Anterior cingulate cortex (tissue), 58 donors: Measurements from ENCODE around the gene WNT11.

Experiments
- DNase-seq, 58 donors: peaks; one replicate each; lab custom pipeline; 2025; lab: John Stamatoyannopoulos, UW

The WNT11 gene

GRCh38 chr11:76239483-76240160 lies 33.3 kb upstream of the WNT11 start:
- no peak for DNase-seq

- DNase-seq = no peak
Measured at GRCh38 chr11:76238551-76238950, 32.2 kb upstream of the WNT11 start.

GRCh38 chr11:76237914-76238313 lies 31.6 kb upstream of the WNT11 start:
- no peak for DNase-seq

GRCh38 chr11:76237000-76237649 lies 30.8 kb upstream of the WNT11 start:
- no peak for DNase-seq

GRCh38 chr11:76236092-76236999 lies 30.0 kb upstream of the WNT11 start:
- DNase-seq = peak in 35 of 58 donors; percentile 48 to 92 (median 75)

- DNase-seq = peak; percentile 62 to 96 (median 90)
Measured at GRCh38 chr11:76235233-76236091, 29.2 kb upstream of the WNT11 start.

GRCh38 chr11:76234416-76235232 lies 28.3 kb upstream of the WNT11 start:
- DNase-seq = peak in 52 of 58 donors; percentile 25 to 82 (median 60)

- peak in 2 of 58 donors; percentile 8 to 23 for DNase-seq
Measured at GRCh38 chr11:76234021-76234415, 27.7 kb upstream of the WNT11 start.

GRCh38 chr11:76233196-76233921 lies 27.1 kb upstream of the WNT11 start:
- no peak for DNase-seq

GRCh38 chr11:76232026-76232665 lies 25.8 kb upstream of the WNT11 start:
- no peak for DNase-seq

- DNase-seq = no peak
Measured at GRCh38 chr11:76231121-76231738, 24.9 kb upstream of the WNT11 start.

GRCh38 chr11:76230392-76230791 lies 24.1 kb upstream of the WNT11 start:
- no peak for DNase-seq

GRCh38 chr11:76229690-76230240 lies 23.5 kb upstream of the WNT11 start:
- no peak for DNase-seq

- no peak for DNase-seq
Measured at GRCh38 chr11:76228875-76229149, 22.5 kb upstream of the WNT11 start.

- DNase-seq = no peak
Measured at GRCh38 chr11:76228071-76228874, 22.0 kb upstream of the WNT11 start.

GRCh38 chr11:76226626-76227025 lies 20.3 kb upstream of the WNT11 start:
- no peak for DNase-seq

- no peak for DNase-seq
Measured at GRCh38 chr11:76225122-76225611, 18.9 kb upstream of the WNT11 start.
